ENCODE results near the gene TSPAN9. TPM values are rescaled to one million over a fixed set of nuclear protein-coding genes. Genes with fewer than 3 reads are reported as not detected.
A peak's percentile ranks its signal among the peaks of the same experiment; 100 is the strongest.

TSPAN9 gene
- total and polyA plus RNA-seq, 4 experiments from 2014 or later, result 0.67 to 0.84 TPM; not detected in 2

DNA sequence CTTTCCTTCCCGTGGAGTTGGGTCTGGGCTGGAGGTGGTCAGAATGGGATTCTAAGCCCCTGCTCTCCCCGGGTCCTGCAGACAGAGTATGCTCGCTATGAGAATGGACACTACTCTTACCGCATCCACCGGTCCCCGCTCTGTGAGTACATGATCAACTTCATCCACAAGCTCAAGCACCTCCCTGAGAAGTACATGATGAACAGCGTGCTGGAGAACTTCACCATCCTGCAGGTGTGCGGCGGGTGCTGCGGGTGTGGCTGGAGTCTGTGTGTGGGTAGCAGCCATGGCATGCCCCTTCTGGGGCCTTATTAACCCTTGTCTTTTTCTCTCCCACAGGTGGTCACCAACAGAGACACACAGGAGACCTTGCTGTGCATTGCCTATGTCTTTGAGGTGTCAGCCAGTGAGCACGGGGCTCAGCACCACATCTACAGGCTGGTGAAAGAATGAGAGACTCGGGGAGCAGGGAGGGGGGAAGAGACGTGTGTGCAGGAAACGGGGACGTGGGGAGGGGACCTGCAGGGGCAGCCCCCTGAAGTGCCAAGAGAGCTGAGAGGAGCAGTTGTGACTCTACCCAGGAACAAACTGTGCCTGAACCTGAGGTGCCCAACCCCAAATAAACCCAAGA, 37.0 kb upstream of the TSPAN9 start:
- no peaks in the 10 kb centered on the region for H3K36me3 Mint-ChIP-seq
- no peak for DNase-seq
- peaks cover 0 to 1% (median 0%) of the 10 kb centered on the region in 4 donors for H3K4me1 Mint-ChIP-seq
- intact Hi-C loops (cut with micrococcal nuclease), result loop anchor here (2.0 to 10.0 kb wide), 3 partner anchors 33 to 195 kb away; no protein-coding TSS in a partner anchor
- Histone ChIP-seq H3K27me3 (ENCODE audit: insufficient read depth, low read length) (no peaks in the 10 kb centered on the region), H3K9me3 (ENCODE audit: control insufficient read depth in 1 of 2, low read length in 2 of 2) (no peaks in the 10 kb centered on the region), H3K4me3 (ENCODE audit: low read length in 2 of 2) (no peak overlapping the region), H3K36me3 (ENCODE audit: insufficient read depth, low read length) (no peaks in the 10 kb centered on the region), H3K27ac (ENCODE audit: low read depth, low read length) (no peak overlapping the region), H3K4me1 (ENCODE audit: insufficient read depth, low read length) (no peaks in the 10 kb centered on the region)
- H3K4me3 Mint-ChIP-seq, result no peak overlapping the region
- no peaks in the 10 kb centered on the region for H3K9me3 Mint-ChIP-seq
- no peak overlapping the region for H3K27ac Mint-ChIP-seq
- peaks cover 25 to 26% of the 10 kb centered on the region in 2 donors for H3K27me3 Mint-ChIP-seq
- ChIA-PET CTCF (ENCODE audit: partially characterized antibody) (no interaction called here), POLR2A (ENCODE audit: partially characterized antibody) (no interaction called here)

DNA sequence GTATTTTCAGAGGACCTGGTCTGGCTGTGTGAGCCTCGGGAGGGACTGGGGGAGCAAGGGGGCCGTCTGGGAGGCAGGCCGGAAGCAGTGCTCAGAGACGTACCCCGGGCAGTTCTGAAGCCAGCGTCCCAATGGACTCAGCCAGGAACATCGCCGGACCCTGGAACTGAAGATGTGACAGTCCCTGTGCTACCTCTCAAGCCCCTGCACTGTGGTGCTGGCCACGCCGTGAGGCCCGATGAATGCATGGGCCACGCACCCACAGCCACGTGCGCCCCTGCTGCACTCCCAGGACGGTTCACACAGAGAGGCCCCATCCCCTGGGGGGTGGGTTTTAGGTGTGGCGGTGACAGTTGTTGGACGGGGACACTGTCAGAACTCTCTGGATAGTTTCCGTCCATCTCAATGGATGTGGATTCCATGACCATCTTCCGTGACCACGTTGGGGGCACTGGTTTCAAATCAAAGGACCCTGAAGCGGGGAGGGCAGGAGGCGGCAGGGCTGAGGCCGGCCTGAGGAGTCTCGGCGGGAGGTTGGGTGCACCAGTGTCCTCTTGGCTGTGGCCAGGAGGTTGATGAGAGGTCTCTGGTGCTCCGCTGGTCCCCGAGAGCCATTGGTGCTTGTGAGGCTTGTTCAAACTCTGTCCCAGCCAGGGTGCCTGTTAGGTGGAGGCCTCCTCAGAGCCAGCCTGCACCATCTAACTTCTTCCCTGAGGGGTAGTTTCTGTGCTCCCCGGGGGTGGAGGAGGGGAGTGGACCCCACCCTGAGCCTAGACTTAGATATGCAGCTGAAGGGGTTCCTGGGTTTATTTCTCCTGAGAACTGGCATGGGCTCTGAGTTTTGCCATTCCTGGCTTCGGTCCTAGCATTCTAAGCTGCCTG, 36.3 kb upstream of the TSPAN9 start:
- intact Hi-C loops (cut with micrococcal nuclease), result loop anchor here (2.0 to 10.0 kb wide), 3 partner anchors 32 to 196 kb away; no protein-coding TSS in a partner anchor
- ChIA-PET POLR2A (ENCODE audit: partially characterized antibody) (no interaction called here), CTCF (ENCODE audit: partially characterized antibody) (interaction anchor here (1.0 to 1.5 kb wide), 4 partner anchors 8 to 196 kb away, joined by 3 to 7 read pairs (median 3); no protein-coding TSS in a partner anchor)
- H3K9me3 ChIP-seq (ENCODE audit: control insufficient read depth in 1 of 2, low read length in 2 of 2), result no peaks in the 10 kb centered on the region
- no peak overlapping the region for H3K27ac Mint-ChIP-seq
- no peaks in the 10 kb centered on the region for H3K36me3 Mint-ChIP-seq
- H3K9me3 Mint-ChIP-seq, result no peaks in the 10 kb centered on the region
- peaks cover 0 to 1% (median 0%) of the 10 kb centered on the region in 4 donors for H3K4me1 Mint-ChIP-seq
- H3K27me3 Mint-ChIP-seq, result peaks cover 26 to 28% of the 10 kb centered on the region in 2 donors
- H3K36me3 ChIP-seq (ENCODE audit: insufficient read depth, low read length), result no peaks in the 10 kb centered on the region
- no peak overlapping the region for H3K27ac ChIP-seq (ENCODE audit: low read depth, low read length)
- no peak for DNase-seq
- H3K4me3 ChIP-seq (ENCODE audit: low read length in 2 of 2), result no peak overlapping the region
- no peaks in the 10 kb centered on the region for H3K4me1 ChIP-seq (ENCODE audit: insufficient read depth, low read length)
- no peak overlapping the region for H3K4me3 Mint-ChIP-seq
- no peaks in the 10 kb centered on the region for H3K27me3 ChIP-seq (ENCODE audit: insufficient read depth, low read length)

DNA sequence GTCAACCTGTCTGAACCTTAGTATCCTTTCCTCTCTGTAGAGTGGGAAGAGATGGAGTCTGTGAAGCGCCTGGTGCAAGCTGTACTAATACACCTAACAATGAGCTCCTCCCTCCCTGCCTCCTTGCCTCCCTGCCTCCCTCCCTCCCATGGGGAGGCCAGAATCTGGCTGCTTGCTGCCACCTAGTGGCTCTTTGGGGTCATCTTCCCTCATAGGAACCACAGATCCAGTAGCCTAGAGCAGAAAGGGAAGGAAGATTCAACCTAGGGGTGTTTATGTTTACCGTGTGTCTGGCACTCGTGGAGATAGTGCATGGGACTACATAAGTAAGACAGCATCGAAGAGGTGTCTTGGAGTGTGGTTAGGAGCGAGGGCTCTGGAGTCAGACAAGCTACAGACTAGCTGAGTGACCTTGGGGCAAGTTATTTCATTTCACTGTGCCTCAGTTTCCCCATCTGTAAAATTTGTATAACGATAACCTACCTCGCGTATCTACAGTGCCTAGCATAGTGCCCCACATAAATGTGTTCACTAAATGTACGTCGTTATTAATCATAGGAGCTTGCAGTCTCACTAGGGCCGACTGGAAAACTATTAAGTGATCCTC, 35.5 kb upstream of the TSPAN9 start:
- Histone ChIP-seq H3K9me3 (ENCODE audit: control insufficient read depth in 1 of 2, low read length in 2 of 2) (no peaks in the 10 kb centered on the region), H3K4me3 (ENCODE audit: low read length in 2 of 2) (no peak overlapping the region), H3K27ac (ENCODE audit: low read depth, low read length) (no peak overlapping the region), H3K27me3 (ENCODE audit: insufficient read depth, low read length) (no peaks in the 10 kb centered on the region), H3K36me3 (ENCODE audit: insufficient read depth, low read length) (no peaks in the 10 kb centered on the region), H3K4me1 (ENCODE audit: insufficient read depth, low read length) (no peaks in the 10 kb centered on the region)
- intact Hi-C loops (cut with micrococcal nuclease), result loop anchor here (2.0 to 10.0 kb wide), 3 partner anchors 31 to 197 kb away; no protein-coding TSS in a partner anchor
- H3K9me3 Mint-ChIP-seq, result no peaks in the 10 kb centered on the region
- CTCF ChIA-PET (ENCODE audit: partially characterized antibody), result interaction anchor here (1.0 to 1.5 kb wide), 5 partner anchors 9 to 197 kb away, joined by 3 to 7 read pairs (median 3); no protein-coding TSS in a partner anchor
- peak in 4 of 5 donors; percentile 35 to 47 (median 39) for DNase-seq
- H3K4me3 Mint-ChIP-seq, result no peak overlapping the region
- H3K27ac Mint-ChIP-seq, result peak overlapping the region in 1 of 7 donors; percentile 62
- H3K4me1 Mint-ChIP-seq, result peaks cover 0 to 1% (median 0%) of the 10 kb centered on the region in 4 donors
- peaks cover 26 to 31% of the 10 kb centered on the region in 2 donors for H3K27me3 Mint-ChIP-seq
- H3K36me3 Mint-ChIP-seq, result no peaks in the 10 kb centered on the region
- POLR2A ChIA-PET (ENCODE audit: partially characterized antibody), result no interaction called here

DNA sequence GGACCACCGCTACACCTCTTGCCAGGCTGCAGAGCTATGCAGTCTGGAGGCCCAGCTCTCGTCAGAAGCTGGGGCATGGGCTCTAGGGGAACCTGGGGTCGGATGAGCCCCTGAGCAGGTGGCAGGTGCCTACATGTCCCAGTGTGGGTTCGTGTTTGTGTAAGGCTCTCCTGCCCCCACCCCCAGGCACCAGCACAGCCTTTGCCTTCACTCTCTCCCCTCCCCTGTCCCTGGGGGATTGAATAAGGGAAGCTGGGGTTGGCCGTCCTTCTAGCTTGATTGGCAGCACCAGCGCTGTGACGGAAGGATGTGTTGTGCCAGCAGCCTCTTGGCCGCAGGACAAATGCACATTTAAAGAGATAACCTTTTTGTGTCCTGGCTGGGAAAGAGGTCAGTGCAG, 34.8 kb upstream of the TSPAN9 start:
- no peak overlapping the region for H3K4me3 ChIP-seq (ENCODE audit: low read length in 2 of 2)
- no peak for DNase-seq
- H3K36me3 ChIP-seq (ENCODE audit: insufficient read depth, low read length), result no peaks in the 10 kb centered on the region
- Mint-ChIP-seq H3K4me1 (peaks cover 0 to 1% (median 0%) of the 10 kb centered on the region in 4 donors), H3K27me3 (peaks cover 26 to 32% of the 10 kb centered on the region in 2 donors), H3K36me3 (no peaks in the 10 kb centered on the region), H3K27ac (no peak overlapping the region), H3K4me3 (no peak overlapping the region), H3K9me3 (no peaks in the 10 kb centered on the region)
- POLR2A ChIA-PET (ENCODE audit: partially characterized antibody), result no interaction called here
- H3K4me1 ChIP-seq (ENCODE audit: insufficient read depth, low read length), result no peaks in the 10 kb centered on the region
- H3K27ac ChIP-seq (ENCODE audit: low read depth, low read length), result no peak overlapping the region
- CTCF ChIA-PET (ENCODE audit: partially characterized antibody), result interaction anchor here (0.6 to 1.5 kb wide), 4 partner anchors 10 to 156 kb away, joined by 3 to 7 read pairs (median 3); no protein-coding TSS in a partner anchor
- no peaks in the 10 kb centered on the region for H3K27me3 ChIP-seq (ENCODE audit: insufficient read depth, low read length)
- no peaks in the 10 kb centered on the region for H3K9me3 ChIP-seq (ENCODE audit: control insufficient read depth in 1 of 2, low read length in 2 of 2)
- intact Hi-C loops (cut with micrococcal nuclease), result loop anchor here (10.0 kb wide), 1 partner anchor 198 kb away; no protein-coding TSS in a partner anchor

DNA sequence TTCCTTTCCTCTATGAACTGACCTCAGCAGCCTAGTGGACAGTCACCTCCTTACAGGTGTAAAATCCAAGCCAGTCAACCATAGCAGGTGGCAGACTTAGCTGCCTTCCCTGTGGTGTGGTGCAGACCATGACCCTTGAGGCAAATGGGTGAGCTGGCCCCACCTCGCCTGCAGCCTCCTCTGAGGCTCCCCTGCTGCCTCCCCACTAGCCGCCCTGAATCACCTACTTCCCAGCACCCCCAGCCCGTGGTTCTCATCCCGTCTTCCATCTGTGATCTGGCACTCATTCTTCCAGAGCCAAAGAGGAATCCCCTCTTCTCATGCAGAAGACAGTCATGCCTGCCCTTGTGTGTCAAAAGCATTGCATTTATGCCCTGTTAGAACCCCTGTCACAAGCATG, 34.4 kb upstream of the TSPAN9 start:
- Histone ChIP-seq H3K4me3 (ENCODE audit: low read length in 2 of 2) (no peak overlapping the region), H3K9me3 (ENCODE audit: control insufficient read depth in 1 of 2, low read length in 2 of 2) (no peaks in the 10 kb centered on the region), H3K36me3 (ENCODE audit: insufficient read depth, low read length) (no peaks in the 10 kb centered on the region), H3K27me3 (ENCODE audit: insufficient read depth, low read length) (no peaks in the 10 kb centered on the region), H3K27ac (ENCODE audit: low read depth, low read length) (no peak overlapping the region), H3K4me1 (ENCODE audit: insufficient read depth, low read length) (no peaks in the 10 kb centered on the region)
- no peaks in the 10 kb centered on the region for H3K36me3 Mint-ChIP-seq
- DNase-seq, result no peak
- H3K4me1 Mint-ChIP-seq, result peaks cover 0 to 1% (median 0%) of the 10 kb centered on the region in 4 donors
- no peak overlapping the region for H3K4me3 Mint-ChIP-seq
- intact Hi-C loops (cut with micrococcal nuclease), result loop anchor here (10.0 kb wide), 1 partner anchor 198 kb away; no protein-coding TSS in a partner anchor
- no peaks in the 10 kb centered on the region for H3K9me3 Mint-ChIP-seq
- H3K27me3 Mint-ChIP-seq, result peaks cover 28 to 34% of the 10 kb centered on the region in 2 donors
- CTCF ChIA-PET (ENCODE audit: partially characterized antibody), result interaction anchor here (0.6 to 1.5 kb wide), 4 partner anchors 9 to 156 kb away, joined by 3 to 7 read pairs (median 3); no protein-coding TSS in a partner anchor
- POLR2A ChIA-PET (ENCODE audit: partially characterized antibody), result no interaction called here
- H3K27ac Mint-ChIP-seq, result no peak overlapping the region

DNA sequence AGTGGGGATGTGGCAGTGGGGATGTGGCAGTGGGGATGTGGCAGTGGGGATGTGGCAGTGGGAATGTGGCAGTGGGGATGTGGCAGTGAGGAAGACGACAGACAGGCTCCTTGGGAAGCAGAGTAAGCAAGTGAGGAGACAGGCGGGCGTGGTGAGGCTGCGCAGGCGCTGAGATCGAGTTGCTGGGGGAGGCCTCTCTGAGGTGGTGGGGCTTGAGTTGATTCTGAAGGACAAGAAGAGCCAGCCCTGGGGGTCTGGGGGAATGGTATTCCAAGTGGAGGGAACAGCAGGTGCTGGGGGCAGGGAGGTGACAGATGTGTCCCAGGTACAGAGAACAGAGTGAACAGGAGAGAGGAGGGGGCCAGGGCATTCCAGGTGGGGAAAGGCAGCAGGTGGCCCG, 33.8 kb upstream of the TSPAN9 start:
- H3K27me3 ChIP-seq (ENCODE audit: insufficient read depth, low read length), result no peaks in the 10 kb centered on the region
- H3K36me3 ChIP-seq (ENCODE audit: insufficient read depth, low read length), result no peaks in the 10 kb centered on the region
- H3K9me3 ChIP-seq (ENCODE audit: control insufficient read depth in 1 of 2, low read length in 2 of 2), result no peaks in the 10 kb centered on the region
- no peak overlapping the region for H3K4me3 ChIP-seq (ENCODE audit: low read length in 2 of 2)
- ChIA-PET CTCF (ENCODE audit: partially characterized antibody) (interaction anchor here (1.3 kb wide), 1 partner anchor 10 kb away, joined by 3 read pairs; no protein-coding TSS in a partner anchor), POLR2A (ENCODE audit: partially characterized antibody) (no interaction called here)
- no peak overlapping the region for H3K27ac Mint-ChIP-seq
- no peaks in the 10 kb centered on the region for H3K4me1 ChIP-seq (ENCODE audit: insufficient read depth, low read length)
- no peak overlapping the region for H3K27ac ChIP-seq (ENCODE audit: low read depth, low read length)
- peaks cover 28 to 34% of the 10 kb centered on the region in 2 donors for H3K27me3 Mint-ChIP-seq
- H3K9me3 Mint-ChIP-seq, result no peaks in the 10 kb centered on the region
- intact Hi-C loops (cut with micrococcal nuclease), result loop anchor here (10.0 kb wide), 1 partner anchor 199 kb away; no protein-coding TSS in a partner anchor
- DNase-seq, result no peak
- H3K4me3 Mint-ChIP-seq, result no peak overlapping the region
- H3K36me3 Mint-ChIP-seq, result no peaks in the 10 kb centered on the region
- H3K4me1 Mint-ChIP-seq, result peaks cover 0 to 1% (median 0%) of the 10 kb centered on the region in 4 donors
